SH-SY5Y (cell line): ENCODE measurements around the gene PRR5.
A peak's percentile ranks its signal among the peaks of the same experiment; 100 is the strongest.

ENCODE experiments used
- GATA2 ChIP-seq: IDR thresholded peaks from 2 replicates; pipeline ENCODE4 v1.6.1; 2011; ENCODE audit warnings: mild to moderate bottlenecking, low read depth, low read length
- GATA3 ChIP-seq: IDR thresholded peaks from 2 replicates; pipeline ENCODE4 v1.6.1; 2011; ENCODE audit warnings: low read depth, mild to moderate bottlenecking, low read length, moderate library complexity

Gene PRR5

DNA sequence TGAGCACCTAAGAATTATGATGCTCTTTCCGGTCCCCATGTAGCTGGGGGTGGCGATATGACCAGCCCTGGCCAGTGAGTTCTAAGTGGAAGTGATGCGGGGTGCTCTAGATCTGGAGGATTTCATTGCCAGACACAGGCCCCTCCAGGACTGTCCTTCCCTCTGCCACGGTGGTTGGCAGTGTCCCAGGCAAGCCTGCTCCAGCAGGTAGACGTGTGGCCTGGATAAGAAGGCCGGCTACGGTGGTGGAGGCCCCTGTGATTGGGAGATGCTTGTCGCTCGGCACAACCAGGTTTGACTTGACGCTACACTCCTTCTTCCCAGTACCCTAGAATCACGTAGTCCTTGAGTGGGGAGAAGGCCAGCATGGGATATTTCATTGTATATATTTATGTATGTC lies 41.2 kb downstream of the PRR5 start:
- TF ChIP-seq GATA3 (no peak), GATA2 (no peak)

DNA sequence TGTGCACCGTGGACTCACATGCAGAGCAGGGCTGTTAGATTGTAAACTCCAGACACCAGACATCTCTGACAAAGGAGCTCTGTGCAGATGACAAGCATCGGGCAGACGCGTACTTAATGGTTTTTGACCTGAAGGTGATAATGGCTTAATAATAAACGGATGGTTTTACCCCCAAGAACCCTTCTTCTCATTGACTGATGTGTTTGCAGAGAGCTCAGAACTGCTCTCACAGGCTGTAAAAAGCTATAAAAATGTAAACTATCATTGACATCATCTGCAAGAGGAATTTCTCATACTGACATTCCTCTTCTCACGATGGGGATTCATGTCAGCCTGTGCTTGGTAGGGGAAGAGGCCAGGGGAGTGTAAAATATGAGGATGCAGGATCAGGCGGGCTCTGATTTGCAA lies 41.8 kb downstream of the PRR5 start:
- TF ChIP-seq GATA3 (no peak), GATA2 (peak; percentile 56; the same call in 1 of the 2 replicates)

DNA sequence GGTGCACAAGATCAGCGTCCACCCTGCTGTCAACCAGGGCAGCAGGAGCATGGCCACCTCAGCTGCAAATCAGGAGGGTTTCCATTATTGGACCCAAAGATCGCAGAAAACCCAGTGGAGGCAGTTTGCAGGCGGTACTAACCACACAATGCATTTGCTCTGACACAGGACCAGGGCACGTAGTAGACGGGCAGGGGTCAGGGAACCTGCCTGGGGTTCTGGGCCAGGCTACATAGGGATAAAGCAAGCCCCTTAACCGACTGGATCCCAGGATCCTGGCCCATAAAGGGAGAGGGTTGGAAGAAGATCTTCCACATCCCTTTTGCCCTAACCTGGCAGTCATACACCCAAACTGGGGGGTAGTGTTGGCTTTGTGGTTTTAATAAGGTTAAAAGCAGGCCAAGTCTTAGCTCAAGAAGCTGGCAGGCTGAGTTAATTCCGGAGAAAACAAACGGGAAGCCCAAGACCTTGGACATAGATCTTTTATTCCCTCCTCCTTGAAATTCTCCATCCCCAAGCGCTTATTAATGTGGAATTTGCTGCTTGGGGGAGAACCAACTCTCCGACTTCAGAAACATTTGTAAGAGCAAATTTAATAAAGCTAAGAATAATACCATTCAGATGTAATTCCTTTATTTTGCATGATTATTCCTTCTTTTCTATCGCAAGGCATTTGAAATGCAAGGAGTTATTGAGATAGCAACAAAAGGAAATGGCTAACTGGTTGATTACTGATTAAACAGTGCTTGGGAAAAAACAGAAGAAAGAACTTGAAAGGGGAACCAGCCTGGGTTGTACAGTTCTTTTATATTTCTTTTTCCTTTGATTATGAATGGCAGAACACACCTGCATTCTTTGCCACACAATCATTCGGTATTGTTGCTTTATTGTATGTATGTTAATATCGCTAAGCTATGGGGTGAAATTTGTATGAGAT lies 44.1 kb downstream of the PRR5 start:
- TF ChIP-seq GATA2 (no peak), GATA3 (no peak)

DNA sequence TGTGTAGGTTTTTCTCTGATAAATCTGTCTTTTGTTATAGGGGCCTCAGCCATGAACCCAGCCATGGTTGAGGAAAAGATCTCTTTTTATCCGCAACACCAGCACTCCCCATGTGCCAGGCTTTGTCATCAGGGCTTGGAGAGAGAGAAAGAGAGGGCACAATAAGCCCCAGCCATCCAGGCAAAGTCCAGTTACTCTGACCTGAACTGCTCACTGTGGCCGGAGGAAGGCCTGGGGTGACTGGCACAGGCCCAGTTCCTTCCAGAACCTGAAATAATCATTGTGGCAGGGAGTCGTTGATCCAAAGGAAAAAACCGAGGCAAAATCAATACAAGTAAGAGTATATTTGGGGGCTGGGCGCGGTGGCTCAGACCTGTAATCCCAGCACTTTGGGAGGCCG lies 46.5 kb downstream of the PRR5 start:
- no peak for TF ChIP-seq GATA3
- TF ChIP-seq GATA2: no peak

DNA sequence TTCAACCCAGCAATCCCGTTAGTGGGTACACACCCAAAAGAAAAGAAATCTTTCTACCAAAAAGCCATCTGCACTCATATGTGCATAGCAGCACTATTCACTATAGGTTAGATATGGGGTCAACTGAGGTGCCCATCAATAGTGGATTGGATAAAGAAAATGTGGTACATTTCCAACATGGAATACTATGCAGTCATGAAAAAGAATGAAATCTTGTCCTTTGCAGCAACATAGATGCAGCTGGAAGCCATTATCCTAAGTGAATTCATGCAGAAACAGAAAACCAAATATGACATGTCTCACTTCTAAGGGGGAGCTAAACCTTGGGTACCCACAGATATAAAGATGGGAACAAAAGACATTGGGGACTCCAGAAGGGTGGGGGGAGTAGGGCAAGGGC lies 48.5 kb downstream of the PRR5 start:
- TF ChIP-seq GATA3 (no peak), GATA2 (no peak)

DNA sequence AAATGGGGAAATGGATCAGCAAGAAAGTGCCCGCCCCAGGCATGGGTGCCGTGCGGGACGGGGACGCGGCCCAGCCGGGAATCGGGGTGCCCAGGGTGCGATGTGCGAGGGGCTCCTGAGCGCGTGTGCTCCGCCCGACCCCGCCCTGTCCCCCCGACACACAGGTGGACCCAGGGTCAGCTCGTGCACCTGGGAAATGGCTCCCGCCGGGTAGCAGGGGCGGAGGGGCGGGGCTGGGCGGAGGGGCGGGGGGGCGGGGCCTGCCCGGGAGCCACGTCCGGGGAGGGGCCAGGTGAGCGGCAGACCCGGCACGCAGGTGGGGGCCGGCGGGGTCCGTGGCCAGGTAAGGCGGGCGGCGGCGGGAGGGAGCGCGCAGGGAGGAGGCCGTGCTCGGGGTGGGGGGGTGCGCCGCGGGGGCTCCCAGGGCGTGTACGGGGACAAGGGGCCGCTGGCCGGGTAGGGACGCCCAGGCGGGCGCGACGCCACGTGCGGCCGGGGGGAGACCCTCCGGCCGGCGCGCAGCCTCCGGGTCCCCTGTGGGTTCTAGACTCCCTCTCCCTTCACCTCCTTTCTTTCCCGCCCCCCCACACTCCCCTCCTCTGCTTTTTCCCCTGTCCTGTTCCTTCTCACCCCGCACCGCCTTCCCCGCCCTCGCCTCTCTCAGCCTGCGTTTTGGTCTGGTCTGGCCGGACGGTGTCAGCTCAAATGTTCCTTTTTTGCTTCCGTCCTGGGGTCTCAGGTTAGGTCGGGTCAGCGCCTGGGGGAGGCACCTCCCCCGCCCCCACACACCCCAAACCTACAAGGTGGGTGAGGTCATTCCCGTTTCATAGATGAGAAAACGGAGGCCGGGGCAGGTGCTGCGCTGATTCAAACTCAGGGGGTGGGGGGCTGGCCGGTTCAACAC lies 50.5 kb downstream of the PRR5 start, which contains the start of gene ARHGAP8:
TSS of gene ARHGAP8 (plus strand) at position 291 of the 904 bp plus-strand sequence. CDS start 33,953 bp downstream, outside the sequence.
- TF ChIP-seq GATA3 (no peak), GATA2 (no peak)

DNA sequence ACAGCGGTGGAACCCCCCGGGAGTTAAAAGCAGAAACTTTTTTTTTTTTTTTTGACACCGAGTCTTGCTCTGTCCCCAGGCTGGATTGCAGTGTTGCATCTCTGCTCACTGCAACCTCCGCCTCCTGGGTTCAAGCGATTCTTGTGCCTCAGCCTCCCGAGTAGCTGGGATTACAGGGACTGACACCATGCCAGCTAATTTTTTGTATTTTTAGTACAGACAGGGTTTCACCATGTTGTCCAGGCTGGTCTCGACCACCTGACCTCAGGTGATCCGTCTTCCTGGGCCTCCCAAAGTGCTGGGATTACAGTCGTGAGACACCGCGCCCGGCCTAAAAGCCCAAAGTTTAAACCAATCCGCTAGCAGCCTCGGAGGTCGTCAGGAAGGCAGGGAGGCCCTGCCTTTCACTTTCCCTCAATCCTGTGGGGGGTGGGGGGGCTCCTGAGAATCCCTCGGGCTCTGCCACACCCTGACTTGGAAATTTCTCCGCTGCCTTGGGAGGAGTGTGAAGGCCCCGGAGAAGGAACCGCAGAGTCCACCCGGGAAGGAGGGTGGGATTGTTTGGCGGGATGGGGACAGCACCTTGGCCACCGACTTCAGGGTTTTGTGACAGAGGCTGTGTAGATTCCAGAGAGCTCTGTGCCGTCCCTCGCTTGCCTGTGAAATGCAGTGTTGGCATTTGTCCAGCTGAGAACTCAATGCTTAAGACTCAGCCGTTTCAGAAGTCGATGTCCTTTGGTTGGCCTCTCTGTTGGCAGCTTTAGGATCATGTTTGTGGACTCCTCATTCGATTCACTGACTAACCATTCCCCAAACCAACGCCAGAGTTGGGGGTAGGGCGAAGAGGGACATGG lies 51.4 kb downstream of the PRR5 start:
- TF ChIP-seq GATA2 (no peak), GATA3 (no peak)

DNA sequence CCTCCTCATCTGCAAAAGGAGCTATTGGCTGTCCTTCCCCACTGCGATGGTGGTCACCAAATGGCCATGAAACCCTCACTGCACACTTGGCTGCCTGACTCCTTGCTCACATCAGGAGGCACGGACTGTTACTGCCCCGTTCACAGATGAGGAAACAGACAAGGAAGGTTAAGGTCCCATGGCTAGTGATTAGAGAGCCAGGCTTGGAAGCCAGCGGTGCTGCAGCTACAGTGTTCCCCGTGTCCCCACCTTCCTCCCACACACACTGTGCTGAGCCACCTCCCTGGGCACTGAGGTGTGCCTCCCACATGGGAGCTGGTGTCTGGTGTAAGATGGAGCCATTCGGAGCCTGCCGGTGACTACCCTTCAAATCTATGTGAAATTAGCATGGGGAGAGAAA lies 53.0 kb downstream of the PRR5 start:
- TF ChIP-seq GATA3: no peak
- no peak for TF ChIP-seq GATA2

DNA sequence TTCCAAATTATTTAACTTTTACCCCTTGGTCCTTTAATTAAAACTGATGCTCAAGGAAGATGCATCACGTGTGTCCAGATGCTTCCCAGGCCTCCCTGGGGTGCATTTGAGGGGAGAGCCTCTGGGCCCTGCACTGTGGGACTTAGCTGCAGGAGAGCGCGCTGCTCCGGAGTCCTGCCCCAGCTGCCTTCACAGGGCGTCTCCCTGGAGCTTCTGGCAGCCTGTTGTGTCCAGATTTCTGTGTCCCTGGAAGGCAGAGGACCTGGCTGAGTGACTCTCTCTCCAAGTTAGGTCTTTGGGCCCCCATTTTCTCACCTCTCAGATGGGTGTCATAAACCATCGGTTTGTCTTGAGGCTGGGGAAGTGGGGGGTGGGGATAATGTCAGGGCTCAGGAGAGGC lies 53.4 kb downstream of the PRR5 start:
- TF ChIP-seq GATA2 (no peak), GATA3 (no peak)

DNA sequence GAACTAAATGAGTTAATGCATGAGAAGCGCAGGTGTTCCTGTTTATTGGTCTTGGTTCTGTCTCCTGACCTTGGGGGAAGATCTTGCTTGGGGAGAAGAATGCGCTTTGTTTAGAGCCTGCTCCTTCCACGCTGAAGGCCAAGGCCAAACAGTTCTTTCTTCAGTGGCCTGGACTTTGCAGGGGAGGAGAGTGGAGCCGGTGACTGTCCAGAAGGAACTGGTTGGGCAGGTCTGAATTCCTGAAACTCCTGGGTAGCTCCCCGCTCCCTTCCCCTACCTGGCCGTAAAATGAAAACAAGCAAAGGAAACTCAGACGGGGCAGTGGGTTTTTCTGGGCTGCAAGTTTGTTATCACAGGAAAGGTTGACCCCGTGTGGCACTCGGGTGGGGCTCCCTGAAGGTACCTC lies 54.0 kb downstream of the PRR5 start:
- TF ChIP-seq GATA3: no peak
- TF ChIP-seq GATA2: no peak

DNA sequence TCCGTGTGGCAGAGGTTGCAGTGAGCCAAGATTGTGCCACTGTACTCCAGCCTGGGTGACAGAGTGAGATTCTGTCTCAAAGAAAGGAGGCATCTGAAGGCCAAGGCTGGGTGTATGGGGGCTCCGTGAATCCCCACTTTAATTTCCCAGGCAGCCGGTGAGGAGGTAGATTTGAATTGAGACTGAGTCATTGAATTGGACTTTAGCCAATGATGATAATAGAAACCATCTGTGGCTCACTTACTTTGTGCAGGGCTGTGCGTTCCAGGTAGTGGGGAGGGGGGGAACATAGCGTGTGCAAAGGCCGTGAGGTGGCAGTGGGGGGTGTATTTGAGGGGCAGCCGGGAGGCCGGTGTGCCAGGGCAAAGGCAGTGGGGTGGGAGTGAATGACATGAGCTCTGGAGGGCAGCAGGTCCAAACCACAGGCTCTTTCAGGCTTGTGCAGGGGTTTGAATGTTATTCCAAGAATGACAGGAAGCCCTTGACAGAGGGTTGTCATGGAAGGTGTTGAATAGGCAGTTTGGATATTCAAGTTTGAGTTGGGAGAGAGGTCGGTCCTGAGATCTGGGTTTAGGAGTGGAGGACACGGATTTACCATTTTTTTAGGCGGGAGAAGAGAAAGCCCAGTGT lies 56.5 kb downstream of the PRR5 start:
- TF ChIP-seq GATA2: no peak
- TF ChIP-seq GATA3: no peak

DNA sequence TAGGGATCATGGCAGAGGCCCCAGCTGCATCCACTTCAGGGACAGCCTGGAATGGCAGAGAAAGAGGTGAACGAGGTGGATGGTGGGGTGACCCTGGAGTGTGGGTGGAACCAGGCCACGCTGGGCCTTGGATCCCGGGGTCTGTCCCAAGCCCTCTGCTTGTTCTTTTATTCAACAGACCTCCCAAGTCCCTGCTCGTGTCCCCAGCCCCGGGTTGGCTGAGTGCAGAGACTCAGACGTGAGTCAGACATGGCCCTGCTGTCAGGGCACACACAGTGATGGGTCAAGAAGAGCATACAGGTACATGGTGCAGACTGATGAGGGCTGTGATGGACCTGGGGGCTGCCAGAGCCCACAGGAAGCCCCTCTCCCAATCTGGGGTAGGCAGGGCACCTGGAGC lies 57.0 kb downstream of the PRR5 start:
- TF ChIP-seq GATA2 (no peak), GATA3 (no peak)
